ENCODE measurements around the gene FOSB. TPM values are rescaled to one million over a fixed set of nuclear protein-coding genes. Genes with fewer than 3 reads are reported as not detected.

The FOSB gene
- total and polyA plus RNA-seq, 2 experiments from 2014 or later, result 0.55 to 1.9 TPM

DNA sequence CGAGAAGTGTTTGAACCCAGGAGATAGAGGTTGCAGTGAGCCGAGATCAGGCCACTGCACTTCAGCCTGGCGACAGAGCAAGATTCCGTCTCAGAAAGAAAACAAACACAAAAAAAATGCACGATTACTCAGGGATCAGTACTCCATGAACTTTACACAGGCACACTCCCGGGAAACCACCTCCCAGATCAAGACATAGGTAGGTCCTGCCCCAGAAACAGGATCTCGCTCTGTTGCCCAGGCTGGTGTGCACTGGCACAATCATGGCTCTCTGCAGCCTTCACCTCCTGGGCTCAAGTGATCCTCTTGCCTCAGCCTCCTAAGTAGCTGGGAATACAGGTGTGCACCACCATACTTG, 50.7 kb downstream of the FOSB start:
- ATAC-seq, result no peak
- H3K9me3 Mint-ChIP-seq, result no peaks in the 10 kb centered on the region; the same call in 2 of the 3 replicates
- peaks cover 47% of the 10 kb centered on the region for H3K79me2 ChIP-seq (replicated peaks; ENCODE audit: insufficient read depth)

More for the DNA sequence above, 50.7 kb downstream of the FOSB start:
- TF ChIP-seq EZH2phosphoT487 (IDR thresholded peaks at IDR 0.05; ENCODE audit: unreplicated experiment), result no peak
- TF ChIP-seq, protein P1, sequence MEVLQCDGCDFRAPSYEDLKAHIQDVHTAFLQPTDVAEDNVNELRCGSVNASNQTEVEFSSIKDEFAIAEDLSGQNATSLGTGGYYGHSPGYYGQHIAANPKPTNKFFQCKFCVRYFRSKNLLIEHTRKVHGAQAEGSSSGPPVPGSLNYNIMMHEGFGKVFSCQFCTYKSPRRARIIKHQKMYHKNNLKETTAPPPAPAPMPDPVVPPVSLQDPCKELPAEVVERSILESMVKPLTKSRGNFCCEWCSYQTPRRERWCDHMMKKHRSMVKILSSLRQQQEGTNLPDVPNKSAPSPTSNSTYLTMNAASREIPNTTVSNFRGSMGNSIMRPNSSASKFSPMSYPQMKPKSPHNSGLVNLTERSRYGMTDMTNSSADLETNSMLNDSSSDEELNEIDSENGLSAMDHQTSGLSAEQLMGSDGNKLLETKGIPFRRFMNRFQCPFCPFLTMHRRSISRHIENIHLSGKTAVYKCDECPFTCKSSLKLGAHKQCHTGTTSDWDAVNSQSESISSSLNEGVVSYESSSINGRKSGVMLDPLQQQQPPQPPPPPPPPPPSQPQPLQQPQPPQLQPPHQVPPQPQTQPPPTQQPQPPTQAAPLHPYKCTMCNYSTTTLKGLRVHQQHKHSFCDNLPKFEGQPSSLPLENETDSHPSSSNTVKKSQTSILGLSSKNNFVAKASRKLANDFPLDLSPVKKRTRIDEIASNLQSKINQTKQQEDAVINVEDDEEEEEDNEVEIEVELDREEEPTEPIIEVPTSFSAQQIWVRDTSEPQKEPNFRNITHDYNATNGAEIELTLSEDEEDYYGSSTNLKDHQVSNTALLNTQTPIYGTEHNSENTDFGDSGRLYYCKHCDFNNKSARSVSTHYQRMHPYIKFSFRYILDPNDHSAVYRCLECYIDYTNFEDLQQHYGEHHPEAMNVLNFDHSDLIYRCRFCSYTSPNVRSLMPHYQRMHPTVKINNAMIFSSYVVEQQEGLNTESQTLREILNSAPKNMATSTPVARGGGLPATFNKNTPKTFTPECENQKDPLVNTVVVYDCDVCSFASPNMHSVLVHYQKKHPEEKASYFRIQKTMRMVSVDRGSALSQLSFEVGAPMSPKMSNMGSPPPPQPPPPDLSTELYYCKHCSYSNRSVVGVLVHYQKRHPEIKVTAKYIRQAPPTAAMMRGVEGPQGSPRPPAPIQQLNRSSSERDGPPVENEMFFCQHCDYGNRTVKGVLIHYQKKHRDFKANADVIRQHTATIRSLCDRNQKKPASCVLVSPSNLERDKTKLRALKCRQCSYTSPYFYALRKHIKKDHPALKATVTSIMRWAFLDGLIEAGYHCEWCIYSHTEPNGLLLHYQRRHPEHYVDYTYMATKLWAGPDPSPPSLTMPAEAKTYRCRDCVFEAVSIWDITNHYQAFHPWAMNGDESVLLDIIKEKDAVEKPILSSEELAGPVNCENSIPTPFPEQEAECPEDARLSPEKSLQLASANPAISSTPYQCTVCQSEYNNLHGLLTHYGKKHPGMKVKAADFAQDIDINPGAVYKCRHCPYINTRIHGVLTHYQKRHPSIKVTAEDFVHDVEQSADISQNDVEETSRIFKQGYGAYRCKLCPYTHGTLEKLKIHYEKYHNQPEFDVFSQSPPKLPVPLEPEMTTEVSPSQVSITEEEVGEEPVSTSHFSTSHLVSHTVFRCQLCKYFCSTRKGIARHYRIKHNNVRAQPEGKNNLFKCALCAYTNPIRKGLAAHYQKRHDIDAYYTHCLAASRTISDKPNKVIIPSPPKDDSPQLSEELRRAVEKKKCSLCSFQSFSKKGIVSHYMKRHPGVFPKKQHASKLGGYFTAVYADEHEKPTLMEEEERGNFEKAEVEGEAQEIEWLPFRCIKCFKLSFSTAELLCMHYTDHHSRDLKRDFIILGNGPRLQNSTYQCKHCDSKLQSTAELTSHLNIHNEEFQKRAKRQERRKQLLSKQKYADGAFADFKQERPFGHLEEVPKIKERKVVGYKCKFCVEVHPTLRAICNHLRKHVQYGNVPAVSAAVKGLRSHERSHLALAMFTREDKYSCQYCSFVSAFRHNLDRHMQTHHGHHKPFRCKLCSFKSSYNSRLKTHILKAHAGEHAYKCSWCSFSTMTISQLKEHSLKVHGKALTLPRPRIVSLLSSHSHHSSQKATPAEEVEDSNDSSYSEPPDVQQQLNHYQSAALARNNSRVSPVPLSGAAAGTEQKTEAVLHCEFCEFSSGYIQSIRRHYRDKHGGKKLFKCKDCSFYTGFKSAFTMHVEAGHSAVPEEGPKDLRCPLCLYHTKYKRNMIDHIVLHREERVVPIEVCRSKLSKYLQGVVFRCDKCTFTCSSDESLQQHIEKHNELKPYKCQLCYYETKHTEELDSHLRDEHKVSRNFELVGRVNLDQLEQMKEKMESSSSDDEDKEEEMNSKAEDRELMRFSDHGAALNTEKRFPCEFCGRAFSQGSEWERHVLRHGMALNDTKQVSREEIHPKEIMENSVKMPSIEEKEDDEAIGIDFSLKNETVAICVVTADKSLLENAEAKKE (CRISPR knock-in tag; IDR thresholded peaks at IDR 0.05), result no peak
- TF ChIP-seq ZNF114 (CRISPR knock-in tag; IDR thresholded peaks at IDR 0.05), result no peak
- TF ChIP-seq NANOG (IDR thresholded peaks at IDR 0.05; ENCODE audit: borderline replicate concordance), result no peak
- TF ChIP-seq, protein P2, sequence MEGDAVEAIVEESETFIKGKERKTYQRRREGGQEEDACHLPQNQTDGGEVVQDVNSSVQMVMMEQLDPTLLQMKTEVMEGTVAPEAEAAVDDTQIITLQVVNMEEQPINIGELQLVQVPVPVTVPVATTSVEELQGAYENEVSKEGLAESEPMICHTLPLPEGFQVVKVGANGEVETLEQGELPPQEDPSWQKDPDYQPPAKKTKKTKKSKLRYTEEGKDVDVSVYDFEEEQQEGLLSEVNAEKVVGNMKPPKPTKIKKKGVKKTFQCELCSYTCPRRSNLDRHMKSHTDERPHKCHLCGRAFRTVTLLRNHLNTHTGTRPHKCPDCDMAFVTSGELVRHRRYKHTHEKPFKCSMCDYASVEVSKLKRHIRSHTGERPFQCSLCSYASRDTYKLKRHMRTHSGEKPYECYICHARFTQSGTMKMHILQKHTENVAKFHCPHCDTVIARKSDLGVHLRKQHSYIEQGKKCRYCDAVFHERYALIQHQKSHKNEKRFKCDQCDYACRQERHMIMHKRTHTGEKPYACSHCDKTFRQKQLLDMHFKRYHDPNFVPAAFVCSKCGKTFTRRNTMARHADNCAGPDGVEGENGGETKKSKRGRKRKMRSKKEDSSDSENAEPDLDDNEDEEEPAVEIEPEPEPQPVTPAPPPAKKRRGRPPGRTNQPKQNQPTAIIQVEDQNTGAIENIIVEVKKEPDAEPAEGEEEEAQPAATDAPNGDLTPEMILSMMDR (conservative IDR thresholded peaks at IDR 0.05; ENCODE audit: low read depth in 2 of 2), result no peak
- TF ChIP-seq ZNF331 (CRISPR knock-in tag; IDR thresholded peaks at IDR 0.05; ENCODE audit: low read depth), result no peak
- TF ChIP-seq, protein P3, sequence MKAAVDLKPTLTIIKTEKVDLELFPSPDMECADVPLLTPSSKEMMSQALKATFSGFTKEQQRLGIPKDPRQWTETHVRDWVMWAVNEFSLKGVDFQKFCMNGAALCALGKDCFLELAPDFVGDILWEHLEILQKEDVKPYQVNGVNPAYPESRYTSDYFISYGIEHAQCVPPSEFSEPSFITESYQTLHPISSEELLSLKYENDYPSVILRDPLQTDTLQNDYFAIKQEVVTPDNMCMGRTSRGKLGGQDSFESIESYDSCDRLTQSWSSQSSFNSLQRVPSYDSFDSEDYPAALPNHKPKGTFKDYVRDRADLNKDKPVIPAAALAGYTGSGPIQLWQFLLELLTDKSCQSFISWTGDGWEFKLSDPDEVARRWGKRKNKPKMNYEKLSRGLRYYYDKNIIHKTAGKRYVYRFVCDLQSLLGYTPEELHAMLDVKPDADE (IDR thresholded peaks at IDR 0.05), result no peak
- TF ChIP-seq STAT1 (IDR thresholded peaks at IDR 0.05; ENCODE audit: unreplicated experiment), result no peak
- TF ChIP-seq, protein P4, sequence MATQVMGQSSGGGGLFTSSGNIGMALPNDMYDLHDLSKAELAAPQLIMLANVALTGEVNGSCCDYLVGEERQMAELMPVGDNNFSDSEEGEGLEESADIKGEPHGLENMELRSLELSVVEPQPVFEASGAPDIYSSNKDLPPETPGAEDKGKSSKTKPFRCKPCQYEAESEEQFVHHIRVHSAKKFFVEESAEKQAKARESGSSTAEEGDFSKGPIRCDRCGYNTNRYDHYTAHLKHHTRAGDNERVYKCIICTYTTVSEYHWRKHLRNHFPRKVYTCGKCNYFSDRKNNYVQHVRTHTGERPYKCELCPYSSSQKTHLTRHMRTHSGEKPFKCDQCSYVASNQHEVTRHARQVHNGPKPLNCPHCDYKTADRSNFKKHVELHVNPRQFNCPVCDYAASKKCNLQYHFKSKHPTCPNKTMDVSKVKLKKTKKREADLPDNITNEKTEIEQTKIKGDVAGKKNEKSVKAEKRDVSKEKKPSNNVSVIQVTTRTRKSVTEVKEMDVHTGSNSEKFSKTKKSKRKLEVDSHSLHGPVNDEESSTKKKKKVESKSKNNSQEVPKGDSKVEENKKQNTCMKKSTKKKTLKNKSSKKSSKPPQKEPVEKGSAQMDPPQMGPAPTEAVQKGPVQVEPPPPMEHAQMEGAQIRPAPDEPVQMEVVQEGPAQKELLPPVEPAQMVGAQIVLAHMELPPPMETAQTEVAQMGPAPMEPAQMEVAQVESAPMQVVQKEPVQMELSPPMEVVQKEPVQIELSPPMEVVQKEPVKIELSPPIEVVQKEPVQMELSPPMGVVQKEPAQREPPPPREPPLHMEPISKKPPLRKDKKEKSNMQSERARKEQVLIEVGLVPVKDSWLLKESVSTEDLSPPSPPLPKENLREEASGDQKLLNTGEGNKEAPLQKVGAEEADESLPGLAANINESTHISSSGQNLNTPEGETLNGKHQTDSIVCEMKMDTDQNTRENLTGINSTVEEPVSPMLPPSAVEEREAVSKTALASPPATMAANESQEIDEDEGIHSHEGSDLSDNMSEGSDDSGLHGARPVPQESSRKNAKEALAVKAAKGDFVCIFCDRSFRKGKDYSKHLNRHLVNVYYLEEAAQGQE (IDR thresholded peaks at IDR 0.05; ENCODE audit: unreplicated experiment), result no peak
- no peak for TF ChIP-seq JUNB (IDR thresholded peaks at IDR 0.05; ENCODE audit: unreplicated experiment)
- TF ChIP-seq POLR2AphosphoS5 (IDR thresholded peaks at IDR 0.05; ENCODE audit: low read depth), result no peak
- TF ChIP-seq EZH2 (IDR thresholded peaks at IDR 0.05; ENCODE audit: low read depth, unreplicated experiment), result no peak
- Histone ChIP-seq H3K27me3 (ENCODE audit: insufficient read depth) (no peaks in the 10 kb centered on the region), H3K4me1 (ENCODE audit: insufficient read depth) (peaks cover 4% of the 10 kb centered on the region; the same call in 1 of the 2 replicates), H3K4me2 (no peak overlapping the region), H2AFZ (no peak overlapping the region), H3K27ac (ENCODE audit: low read depth) (no peak overlapping the region), H3F3A (replicated peaks; ENCODE audit: low read depth) (0 out of 2 replicates have a peak, but pooled peaks cover 10% of the 10 kb centered on the region), H3K36me3 (ENCODE audit: insufficient read depth) (peaks cover 7% of the 10 kb centered on the region), H3K9me2 (ENCODE audit: insufficient read depth) (no peaks in the 10 kb centered on the region), H3K4me3 (no peak overlapping the region), H4K20me1 (replicated peaks; ENCODE audit: insufficient read depth) (peaks cover 39% of the 10 kb centered on the region)
- Mint-ChIP-seq H3K27me3 (ENCODE audit: insufficient read depth, low read depth, poor library complexity) (peaks cover 11% of the 10 kb centered on the region), H3K27ac (no peak overlapping the region), H3K4me1 (peaks cover 7% of the 10 kb centered on the region; the same call in 2 of the 3 replicates), H3K4me3 (no peak overlapping the region), H3K36me3 (ENCODE audit: low read depth) (peaks cover 35% of the 10 kb centered on the region)
- no peak for DNase-seq (ENCODE audit: low spot score)

Data from GM23338 (cell line).